ENCODE measurements around the gene CDC16.

Gene CDC16

DNA sequence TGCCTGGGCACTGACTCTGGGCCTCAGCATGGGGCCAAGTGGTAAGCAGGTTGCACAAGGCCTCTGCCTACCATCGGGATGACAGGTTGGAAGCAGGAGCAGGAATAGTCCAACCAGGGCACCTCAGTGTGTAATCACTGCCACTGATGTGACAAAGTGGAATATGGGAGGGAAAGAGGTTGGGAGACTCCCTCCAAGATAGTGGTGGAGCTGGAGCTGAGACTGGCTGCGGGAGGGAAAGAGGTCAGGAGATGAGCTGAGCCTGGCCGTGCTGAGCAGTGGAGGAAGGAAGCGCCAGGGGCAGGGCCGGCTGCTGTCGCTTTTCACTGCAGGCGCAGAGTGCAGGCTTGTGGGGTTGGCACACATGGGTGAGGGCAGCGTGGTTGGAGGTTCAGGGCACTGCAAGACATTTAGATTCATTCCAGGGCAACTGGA lies 53.5 kb downstream of the CDC16 start:
- Histone ChIP-seq H3K4me3 (ENCODE audit: control insufficient read depth in 1 of 7, extremely low read depth in 1 of 7, insufficient read depth in 4 of 7, low read depth in 2 of 7, low read length in 6 of 7) (no peak overlapping the region), H3K4me1 (ENCODE audit: control extremely low read depth in 1 of 4, control insufficient read depth in 4 of 4, insufficient read depth in 4 of 4, low read length in 3 of 4) (peaks cover 0 to 8% (median 5%) of the 10 kb centered on the region in 4 experiments), H3K27me3 (replicated peaks in 2 of 5; ENCODE audit: control insufficient read depth in 4 of 5, insufficient read depth in 5 of 5, low read length in 4 of 5) (no peaks in the 10 kb centered on the region), H3K9me3 (ENCODE audit: control extremely low read depth in 1 of 5, control insufficient read depth in 4 of 5, insufficient read depth in 2 of 5, low read depth in 1 of 5, low read length in 4 of 5) (no peaks in the 10 kb centered on the region), H3K36me3 (ENCODE audit: control insufficient read depth in 4 of 4, insufficient read depth in 4 of 4, low read length in 3 of 4) (peaks cover 18 to 68% (median 45%) of the 10 kb centered on the region in 4 experiments), H3K27ac (ENCODE audit: insufficient read depth in 1 of 2, low read depth in 1 of 2, low read length in 2 of 2, poor library complexity in 1 of 2, severe bottlenecking in 2 of 2) (no peak overlapping the region)
- ChIA-PET CTCF (no interaction called here), POLR2A (no interaction called here)
- WGBS (ENCODE audit: insufficient coverage): 89% methylated on average over 8 of the region's 8 CpGs
- DNase-seq: no peak

- H3K4me1 ChIP-seq (ENCODE audit: control extremely low read depth in 1 of 4, control insufficient read depth in 4 of 4, insufficient read depth in 4 of 4, low read length in 3 of 4): no peaks in the 10 kb centered on the region
- POLR2A ChIA-PET: interaction anchor here (1.0 kb wide), 1 partner anchor 16 kb away, joined by 3 read pairs; no protein-coding TSS in a partner anchor
Measured at GRCh38 chr13:114296448-114296847, 61.8 kb downstream of the CDC16 start.

GRCh38 chr13:114296902-114297301 lies 62.2 kb downstream of the CDC16 start:
- Histone ChIP-seq H3K4me3 (ENCODE audit: control insufficient read depth in 1 of 7, extremely low read depth in 1 of 7, insufficient read depth in 4 of 7, low read depth in 2 of 7, low read length in 6 of 7) (no peak overlapping the region), H3K4me1 (ENCODE audit: control extremely low read depth in 1 of 4, control insufficient read depth in 4 of 4, insufficient read depth in 4 of 4, low read length in 3 of 4) (no peaks in the 10 kb centered on the region), H3K36me3 (ENCODE audit: control insufficient read depth in 4 of 4, insufficient read depth in 4 of 4, low read length in 3 of 4) (peaks cover 19 to 69% (median 39%) of the 10 kb centered on the region in 4 experiments), H3K9me3 (ENCODE audit: control extremely low read depth in 1 of 5, control insufficient read depth in 4 of 5, insufficient read depth in 2 of 5, low read depth in 1 of 5, low read length in 4 of 5) (no peaks in the 10 kb centered on the region), H3K27ac (ENCODE audit: insufficient read depth in 1 of 2, low read depth in 1 of 2, low read length in 2 of 2, poor library complexity in 1 of 2, severe bottlenecking in 2 of 2) (no peak overlapping the region), H3K27me3 (replicated peaks in 2 of 5; ENCODE audit: control insufficient read depth in 4 of 5, insufficient read depth in 5 of 5, low read length in 4 of 5) (no peaks in the 10 kb centered on the region)
- DNase-seq: no peak
- 97% methylated on average over 4 of the region's 5 CpGs for WGBS (ENCODE audit: insufficient coverage)
- ChIA-PET CTCF (interaction anchor here (0.6 to 1.1 kb wide), 2 partner anchors 10 to 14 kb away, joined by 3 read pairs; no protein-coding TSS in a partner anchor), POLR2A (interaction anchor here (1.0 kb wide), 1 partner anchor 16 kb away, joined by 3 read pairs; no protein-coding TSS in a partner anchor)

More at GRCh38 chr13:114296448-114296847, 61.8 kb downstream of the CDC16 start:
- WGBS (ENCODE audit: insufficient coverage): 96% methylated on average over 7 of the region's 10 CpGs
- CTCF ChIA-PET: interaction anchor here (1.1 kb wide), 1 partner anchor 13 kb away, joined by 3 read pairs; no protein-coding TSS in a partner anchor
- Histone ChIP-seq H3K36me3 (ENCODE audit: control insufficient read depth in 4 of 4, insufficient read depth in 4 of 4, low read length in 3 of 4) (peaks cover 19 to 69% (median 39%) of the 10 kb centered on the region in 4 experiments), H3K9me3 (ENCODE audit: control extremely low read depth in 1 of 5, control insufficient read depth in 4 of 5, insufficient read depth in 2 of 5, low read depth in 1 of 5, low read length in 4 of 5) (no peaks in the 10 kb centered on the region), H3K4me3 (ENCODE audit: control insufficient read depth in 1 of 7, extremely low read depth in 1 of 7, insufficient read depth in 4 of 7, low read depth in 2 of 7, low read length in 6 of 7) (no peak overlapping the region), H3K27ac (ENCODE audit: insufficient read depth in 1 of 2, low read depth in 1 of 2, low read length in 2 of 2, poor library complexity in 1 of 2, severe bottlenecking in 2 of 2) (no peak overlapping the region), H3K27me3 (replicated peaks in 2 of 5; ENCODE audit: control insufficient read depth in 4 of 5, insufficient read depth in 5 of 5, low read length in 4 of 5) (no peaks in the 10 kb centered on the region)
- no peak for DNase-seq

DNA sequence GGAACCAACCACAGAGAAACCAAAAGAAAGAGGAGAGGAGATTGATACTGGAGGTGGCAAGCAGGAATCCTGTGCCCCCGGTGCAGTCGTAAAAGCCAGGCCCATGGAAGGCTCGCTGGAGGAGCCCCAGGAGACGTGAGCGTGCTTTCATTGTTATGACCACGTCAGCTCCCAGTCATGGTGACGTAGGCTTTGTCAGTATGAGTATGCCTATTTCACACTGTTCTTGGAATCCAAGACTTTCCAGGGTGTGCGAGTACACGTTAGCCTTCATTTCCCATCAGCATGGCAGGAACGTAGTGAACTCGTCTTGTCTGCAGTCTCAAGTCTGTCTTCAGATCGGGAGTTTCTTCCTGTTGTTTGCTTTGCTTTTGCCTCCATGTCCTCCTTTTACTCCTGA lies 64.2 kb downstream of the CDC16 start:
- Histone ChIP-seq H3K27ac (ENCODE audit: insufficient read depth in 1 of 2, low read depth in 1 of 2, low read length in 2 of 2, poor library complexity in 1 of 2, severe bottlenecking in 2 of 2) (no peak overlapping the region), H3K4me3 (ENCODE audit: control insufficient read depth in 1 of 7, extremely low read depth in 1 of 7, insufficient read depth in 4 of 7, low read depth in 2 of 7, low read length in 6 of 7) (no peak overlapping the region), H3K9me3 (ENCODE audit: control extremely low read depth in 1 of 5, control insufficient read depth in 4 of 5, insufficient read depth in 2 of 5, low read depth in 1 of 5, low read length in 4 of 5) (no peaks in the 10 kb centered on the region), H3K27me3 (replicated peaks in 2 of 5; ENCODE audit: control insufficient read depth in 4 of 5, insufficient read depth in 5 of 5, low read length in 4 of 5) (no peaks in the 10 kb centered on the region), H3K36me3 (ENCODE audit: control insufficient read depth in 4 of 4, insufficient read depth in 4 of 4, low read length in 3 of 4) (peaks cover 21 to 69% (median 49%) of the 10 kb centered on the region in 4 experiments), H3K4me1 (ENCODE audit: control extremely low read depth in 1 of 4, control insufficient read depth in 4 of 4, insufficient read depth in 4 of 4, low read length in 3 of 4) (no peaks in the 10 kb centered on the region)
- POLR2A ChIA-PET: no interaction called here
- 98% methylated on average over 11 of the region's 12 CpGs for WGBS (ENCODE audit: insufficient coverage)
- CTCF ChIA-PET: no interaction called here
- DNase-seq: no peak

GRCh38 chr13:114299604-114300305 lies 65.1 kb downstream of the CDC16 start:
- 91% methylated on average over 6 of the region's 12 CpGs for WGBS (ENCODE audit: insufficient coverage)
- no peak overlapping the region for H3K27ac ChIP-seq (ENCODE audit: insufficient read depth in 1 of 2, low read depth in 1 of 2, low read length in 2 of 2, poor library complexity in 1 of 2, severe bottlenecking in 2 of 2)
- CTCF ChIA-PET: no interaction called here
- peaks cover 26 to 75% (median 50%) of the 10 kb centered on the region in 4 experiments for H3K36me3 ChIP-seq (ENCODE audit: control insufficient read depth in 4 of 4, insufficient read depth in 4 of 4, low read length in 3 of 4)
- DNase-seq: no peak
- H3K4me3 ChIP-seq (ENCODE audit: control insufficient read depth in 1 of 7, extremely low read depth in 1 of 7, insufficient read depth in 4 of 7, low read depth in 2 of 7, low read length in 6 of 7): no peak overlapping the region
- POLR2A ChIA-PET: no interaction called here
- no peaks in the 10 kb centered on the region for H3K4me1 ChIP-seq (ENCODE audit: control extremely low read depth in 1 of 4, control insufficient read depth in 4 of 4, insufficient read depth in 4 of 4, low read length in 3 of 4)
- H3K9me3 ChIP-seq (ENCODE audit: control extremely low read depth in 1 of 5, control insufficient read depth in 4 of 5, insufficient read depth in 2 of 5, low read depth in 1 of 5, low read length in 4 of 5): no peaks in the 10 kb centered on the region
- no peaks in the 10 kb centered on the region for H3K27me3 ChIP-seq (replicated peaks in 2 of 5; ENCODE audit: control insufficient read depth in 4 of 5, insufficient read depth in 5 of 5, low read length in 4 of 5)

DNA sequence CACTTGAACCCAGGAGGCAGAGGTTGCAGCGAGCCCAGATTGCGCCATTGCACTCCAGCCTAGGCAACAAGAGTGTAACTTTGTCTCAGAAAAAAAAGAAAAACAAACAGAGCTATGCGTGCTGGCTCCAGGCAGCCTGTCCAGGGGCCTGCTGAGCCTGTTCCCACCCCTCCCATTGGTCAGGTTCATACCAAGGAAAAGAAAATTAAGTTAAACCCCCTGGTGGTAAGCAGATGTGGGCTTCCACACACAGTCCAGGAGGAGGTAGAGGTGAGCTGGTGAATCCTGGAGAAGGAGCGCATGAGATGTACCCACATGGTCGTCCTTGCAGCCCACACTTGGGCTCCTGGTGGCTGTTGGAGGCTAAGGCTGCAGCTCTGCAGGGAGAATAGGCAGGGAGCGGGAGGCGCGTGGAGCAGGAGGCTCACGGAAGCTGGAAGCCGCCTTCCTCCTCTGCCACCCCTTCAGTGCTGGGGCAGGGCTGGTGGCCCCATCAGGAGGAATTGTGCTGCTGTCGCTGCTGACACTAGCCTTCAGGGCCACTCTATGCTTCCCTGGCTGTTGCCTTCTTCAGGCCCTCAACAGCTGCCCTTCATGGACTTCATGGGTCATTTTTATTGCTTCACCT lies 69.1 kb downstream of the CDC16 start:
- no peak for DNase-seq
- Histone ChIP-seq H3K27me3 (replicated peaks in 2 of 5; ENCODE audit: control insufficient read depth in 4 of 5, insufficient read depth in 5 of 5, low read length in 4 of 5) (no peaks in the 10 kb centered on the region), H3K4me3 (ENCODE audit: control insufficient read depth in 1 of 7, extremely low read depth in 1 of 7, insufficient read depth in 4 of 7, low read depth in 2 of 7, low read length in 6 of 7) (no peak overlapping the region), H3K36me3 (ENCODE audit: control insufficient read depth in 4 of 4, insufficient read depth in 4 of 4, low read length in 3 of 4) (peaks cover 21 to 58% (median 41%) of the 10 kb centered on the region in 4 experiments), H3K27ac (ENCODE audit: insufficient read depth in 1 of 2, low read depth in 1 of 2, low read length in 2 of 2, poor library complexity in 1 of 2, severe bottlenecking in 2 of 2) (no peak overlapping the region), H3K4me1 (ENCODE audit: control extremely low read depth in 1 of 4, control insufficient read depth in 4 of 4, insufficient read depth in 4 of 4, low read length in 3 of 4) (no peaks in the 10 kb centered on the region), H3K9me3 (ENCODE audit: control extremely low read depth in 1 of 5, control insufficient read depth in 4 of 5, insufficient read depth in 2 of 5, low read depth in 1 of 5, low read length in 4 of 5) (no peaks in the 10 kb centered on the region)
- CTCF ChIA-PET: no interaction called here
- WGBS (ENCODE audit: insufficient coverage): 95% methylated on average over 10 of the region's 11 CpGs
- POLR2A ChIA-PET: no interaction called here

DNA sequence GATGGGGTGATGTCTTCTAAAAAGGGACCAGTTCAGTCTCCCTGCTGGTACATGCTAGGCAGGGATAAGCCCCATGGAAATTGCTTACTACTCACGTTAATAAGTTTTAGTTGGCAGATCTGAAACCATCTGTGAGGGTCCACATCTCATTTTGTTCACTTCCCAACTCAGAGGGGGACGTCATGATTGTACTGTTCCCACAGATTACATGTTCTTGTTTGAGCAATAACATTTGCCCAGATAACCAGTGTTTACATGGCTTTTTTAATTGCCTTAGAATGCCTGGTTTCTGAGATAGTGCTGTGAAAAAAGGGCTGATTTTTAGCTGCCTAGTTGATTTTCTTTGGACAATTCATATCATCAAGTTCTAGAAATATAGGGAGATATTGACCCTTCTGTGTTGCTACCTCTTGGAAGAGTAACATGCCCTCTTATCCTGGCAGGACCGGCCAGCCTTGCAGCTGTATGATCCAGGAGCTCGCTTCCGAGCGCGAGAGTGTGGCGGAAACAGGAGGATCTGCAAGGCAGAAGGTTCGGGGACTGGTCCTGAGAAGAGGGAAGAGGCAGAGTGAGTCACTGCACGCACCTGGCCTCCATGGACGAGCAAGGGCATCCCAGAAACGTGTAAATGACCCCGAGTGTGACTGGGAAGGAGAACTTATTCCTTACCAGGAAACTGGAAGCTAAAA lies 69.8 kb downstream of the CDC16 start:
- POLR2A ChIA-PET: no interaction called here
- H3K4me1 ChIP-seq (ENCODE audit: control extremely low read depth in 1 of 4, control insufficient read depth in 4 of 4, insufficient read depth in 4 of 4, low read length in 3 of 4): no peaks in the 10 kb centered on the region
- no peaks in the 10 kb centered on the region for H3K9me3 ChIP-seq (ENCODE audit: control extremely low read depth in 1 of 5, control insufficient read depth in 4 of 5, insufficient read depth in 2 of 5, low read depth in 1 of 5, low read length in 4 of 5)
- CTCF ChIA-PET: no interaction called here
- H3K36me3 ChIP-seq (ENCODE audit: control insufficient read depth in 4 of 4, insufficient read depth in 4 of 4, low read length in 3 of 4): peaks cover 17 to 52% (median 37%) of the 10 kb centered on the region in 4 experiments
- no peaks in the 10 kb centered on the region for H3K27me3 ChIP-seq (replicated peaks in 2 of 5; ENCODE audit: control insufficient read depth in 4 of 5, insufficient read depth in 5 of 5, low read length in 4 of 5)
- H3K4me3 ChIP-seq (ENCODE audit: control insufficient read depth in 1 of 7, extremely low read depth in 1 of 7, insufficient read depth in 4 of 7, low read depth in 2 of 7, low read length in 6 of 7): no peak overlapping the region
- H3K27ac ChIP-seq (ENCODE audit: insufficient read depth in 1 of 2, low read depth in 1 of 2, low read length in 2 of 2, poor library complexity in 1 of 2, severe bottlenecking in 2 of 2): no peak overlapping the region
- WGBS (ENCODE audit: insufficient coverage): 99% methylated on average over 9 of the region's 13 CpGs
- DNase-seq: no peak

Measured in common myeloid progenitor, CD34-positive (primary cell).